GM12801 (cell line): ENCODE data around the gene NOS1AP.

Experiments
- TF ChIP-seq, protein P1 (sequence below): IDR thresholded peaks from one replicate; pipeline ENCODE4 v1.5.1; 2011; ENCODE audit warnings: control low read depth; ENCODE audit not compliant: insufficient read length; ENCODE audit errors: extremely low read depth

NOS1AP gene

DNA sequence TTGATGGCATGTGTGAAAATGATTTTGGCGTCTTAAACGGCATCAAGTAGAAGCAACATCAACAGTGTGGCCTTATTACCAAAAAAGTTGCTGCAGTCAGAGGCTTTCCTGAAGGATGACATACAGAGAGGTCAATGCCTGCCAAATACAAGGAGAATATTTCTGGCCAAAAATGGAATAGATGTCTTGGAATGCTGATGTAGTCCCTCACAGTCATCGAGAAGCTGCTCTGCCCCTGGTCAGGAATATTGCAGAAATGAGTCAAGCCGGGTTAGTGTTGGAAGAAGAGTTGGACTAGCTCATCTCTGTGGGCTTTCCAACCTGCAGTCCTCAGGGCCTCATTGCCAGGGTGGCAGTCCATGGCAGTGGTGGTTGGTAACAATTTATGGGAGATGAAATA is 42.1 kb downstream of the NOS1AP start:
- TF ChIP-seq, protein P1, sequence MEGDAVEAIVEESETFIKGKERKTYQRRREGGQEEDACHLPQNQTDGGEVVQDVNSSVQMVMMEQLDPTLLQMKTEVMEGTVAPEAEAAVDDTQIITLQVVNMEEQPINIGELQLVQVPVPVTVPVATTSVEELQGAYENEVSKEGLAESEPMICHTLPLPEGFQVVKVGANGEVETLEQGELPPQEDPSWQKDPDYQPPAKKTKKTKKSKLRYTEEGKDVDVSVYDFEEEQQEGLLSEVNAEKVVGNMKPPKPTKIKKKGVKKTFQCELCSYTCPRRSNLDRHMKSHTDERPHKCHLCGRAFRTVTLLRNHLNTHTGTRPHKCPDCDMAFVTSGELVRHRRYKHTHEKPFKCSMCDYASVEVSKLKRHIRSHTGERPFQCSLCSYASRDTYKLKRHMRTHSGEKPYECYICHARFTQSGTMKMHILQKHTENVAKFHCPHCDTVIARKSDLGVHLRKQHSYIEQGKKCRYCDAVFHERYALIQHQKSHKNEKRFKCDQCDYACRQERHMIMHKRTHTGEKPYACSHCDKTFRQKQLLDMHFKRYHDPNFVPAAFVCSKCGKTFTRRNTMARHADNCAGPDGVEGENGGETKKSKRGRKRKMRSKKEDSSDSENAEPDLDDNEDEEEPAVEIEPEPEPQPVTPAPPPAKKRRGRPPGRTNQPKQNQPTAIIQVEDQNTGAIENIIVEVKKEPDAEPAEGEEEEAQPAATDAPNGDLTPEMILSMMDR: no peak

DNA sequence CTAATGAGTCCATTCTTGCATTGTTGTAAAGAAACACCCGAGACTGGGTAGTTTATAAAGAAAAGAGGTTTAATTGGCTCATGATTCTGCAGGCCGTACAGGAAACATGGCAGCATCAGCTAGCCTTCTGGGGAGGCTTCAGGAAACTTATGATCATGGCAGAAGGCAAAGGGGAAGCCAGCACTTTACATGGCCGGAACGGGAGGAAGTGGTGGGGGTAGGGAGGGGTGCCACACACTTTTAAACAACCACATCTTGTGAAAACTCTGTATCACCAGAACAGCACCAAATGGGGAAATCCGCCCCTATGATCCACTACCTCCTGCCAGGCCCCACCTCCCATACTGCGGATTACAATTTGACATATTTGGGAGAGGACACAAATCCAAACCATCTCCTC is 43.9 kb downstream of the NOS1AP start:
- TF ChIP-seq, protein P1: no peak

DNA sequence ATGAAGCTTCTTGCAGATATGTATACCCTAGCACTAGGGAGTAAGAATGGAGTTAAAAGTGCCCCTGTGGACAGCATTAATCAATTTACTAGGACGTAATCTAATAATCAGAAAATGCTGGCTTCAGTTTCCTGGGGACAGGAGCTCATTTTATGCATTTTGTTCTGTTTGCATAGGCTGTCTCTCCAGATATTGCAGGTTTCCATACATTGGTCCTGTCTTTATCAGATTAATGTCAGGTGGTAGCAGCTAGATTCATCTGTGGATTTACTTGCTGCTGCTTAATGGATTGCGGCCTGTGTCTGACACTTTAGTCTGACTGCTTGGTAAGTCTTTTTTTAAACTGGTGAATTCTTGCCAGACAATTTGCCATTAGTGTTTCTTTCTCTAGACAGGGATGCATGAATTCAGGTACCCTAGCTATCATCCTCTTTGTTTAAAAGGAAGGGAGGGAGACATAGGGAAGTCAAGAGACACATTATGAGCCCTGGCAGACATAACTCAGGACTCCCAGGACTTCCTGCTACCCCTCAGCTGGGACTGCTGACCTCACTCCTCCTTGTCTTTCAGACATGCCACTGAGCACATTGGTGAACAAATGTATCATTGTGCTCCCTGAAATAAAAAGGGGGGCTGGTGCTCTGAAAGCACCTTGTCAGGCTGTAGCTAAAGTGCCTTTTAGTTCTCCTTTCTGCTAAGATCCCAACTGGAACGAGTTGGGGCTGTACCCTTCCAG is 47.7 kb downstream of the NOS1AP start:
- TF ChIP-seq, protein P1: no peak

DNA sequence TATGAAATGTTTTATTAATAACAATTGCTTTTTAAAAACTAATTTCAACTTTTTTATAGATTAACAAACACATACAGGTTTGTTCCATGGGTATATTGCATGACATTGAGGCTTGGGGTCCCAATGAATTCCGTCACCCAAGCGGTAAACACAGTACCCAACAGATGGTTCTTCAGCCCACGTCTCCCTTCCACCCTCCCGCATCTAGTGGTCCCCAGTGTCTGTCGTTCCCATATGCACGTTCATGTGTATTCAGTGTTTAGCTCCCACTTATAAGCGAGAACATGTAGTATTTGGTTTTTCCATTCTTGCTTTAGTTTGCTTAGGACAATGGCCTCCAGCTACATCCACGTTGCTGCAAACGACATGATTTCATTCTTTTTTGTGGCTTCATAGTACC is 48.6 kb downstream of the NOS1AP start:
- TF ChIP-seq, protein P1: no peak

DNA sequence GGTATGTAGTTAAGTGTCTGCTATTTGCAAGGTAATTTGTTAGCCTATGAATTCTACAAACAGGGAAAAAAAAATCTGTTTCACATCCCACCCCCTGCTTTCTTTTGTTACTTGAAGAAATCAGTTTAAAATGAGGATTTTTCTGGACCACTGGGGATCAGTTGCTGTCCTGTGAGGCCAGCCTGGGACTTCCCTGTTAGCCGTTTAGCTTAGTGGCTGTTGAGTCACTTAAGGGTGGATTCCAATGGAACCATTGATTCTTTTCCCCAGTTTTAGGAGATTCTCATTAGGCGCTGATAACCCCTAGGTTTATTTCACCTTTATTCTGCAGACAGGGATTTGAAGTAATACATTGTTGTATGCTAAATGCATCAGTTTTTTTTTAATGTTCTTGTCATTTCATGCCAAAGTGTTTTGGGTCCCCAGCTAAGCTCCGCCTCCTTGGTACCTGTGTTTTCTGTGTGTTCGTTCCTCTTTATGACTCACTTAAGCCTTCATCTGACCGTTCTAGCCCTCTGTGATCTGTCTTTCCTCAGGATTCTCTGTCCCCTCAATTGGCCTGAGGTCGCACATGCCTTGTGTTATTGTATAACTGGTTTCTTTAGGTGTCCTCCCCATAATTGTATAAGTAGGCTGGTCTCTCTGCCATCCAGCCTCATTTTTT is 59.3 kb downstream of the NOS1AP start:
- TF ChIP-seq, protein P1: no peak

DNA sequence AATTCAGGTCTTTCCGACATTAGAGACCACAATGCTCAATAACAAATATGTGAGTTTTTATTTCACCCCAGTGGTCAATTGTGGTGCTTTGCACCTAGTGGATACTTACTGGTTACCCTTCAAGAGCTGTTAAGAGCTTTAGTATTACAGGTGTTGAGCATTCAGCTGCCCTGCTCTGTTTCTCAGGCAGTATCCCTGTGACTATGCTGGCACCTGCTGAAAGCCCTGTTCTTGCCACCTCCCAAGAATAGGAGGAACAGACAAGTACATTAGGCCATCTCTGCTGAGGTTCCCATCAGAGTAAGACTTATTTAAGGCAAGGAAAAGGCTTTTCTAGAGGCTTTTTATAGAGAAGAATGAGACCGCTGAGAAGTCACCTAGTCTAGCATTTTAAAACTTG is 60.8 kb downstream of the NOS1AP start:
- TF ChIP-seq, protein P1: no peak

DNA sequence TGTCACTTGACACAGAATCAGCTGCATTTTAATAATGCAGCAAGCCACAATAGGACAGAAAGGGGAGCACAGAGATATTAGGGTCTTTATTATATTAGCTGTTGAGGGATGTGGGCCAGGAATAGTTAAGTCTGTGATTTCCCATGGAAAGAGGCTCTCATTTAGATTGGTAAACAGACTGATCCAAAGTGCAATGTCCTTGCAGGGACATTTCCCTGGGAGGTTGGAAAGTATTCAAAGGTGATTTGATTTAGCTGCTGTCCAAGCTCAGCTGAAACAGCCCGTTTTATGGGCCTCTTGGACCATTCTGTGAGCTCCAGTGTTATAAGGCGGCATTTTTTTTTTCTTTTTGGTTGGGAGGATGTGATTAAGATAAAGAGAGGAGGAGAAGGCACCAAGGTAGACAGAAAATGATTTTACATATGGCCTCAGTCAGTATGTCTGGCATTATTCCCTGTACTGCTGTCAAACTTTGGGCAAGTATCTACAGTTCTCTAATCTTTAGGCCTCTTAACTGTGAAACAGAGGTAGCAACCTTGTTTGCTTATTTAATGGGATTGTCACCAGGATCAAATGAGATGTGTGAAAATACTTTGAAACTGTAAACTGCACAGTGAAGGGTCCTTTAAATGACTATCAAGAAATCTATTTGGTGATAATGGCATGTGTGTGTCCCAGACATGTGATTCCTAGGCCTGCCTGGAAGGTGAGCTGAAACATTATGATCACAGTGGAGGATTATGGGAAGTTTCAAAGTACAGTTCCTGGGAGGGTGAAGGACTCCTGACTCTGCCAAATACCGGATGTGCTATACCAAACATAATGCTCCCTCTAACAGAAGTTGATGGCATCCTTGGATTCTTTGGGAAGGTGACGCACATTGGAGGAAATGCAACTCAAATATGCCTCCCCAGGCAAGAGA is 62.2 kb downstream of the NOS1AP start:
- TF ChIP-seq, protein P1: no peak
